ACHN (cell line): Measurements from ENCODE around the gene BMP8A.
"Not testable (repeated sequence)": the region's sequence is repeated elsewhere in the genome, so short reads cannot be mapped to it uniquely, and the experiment has no call there.

Experiments
- DNase-seq: peaks from one replicate; pipeline ENCODE4 v3.0.0-alpha.2; 2015
- in situ Hi-C: cut with HindIII; loops from 2 replicates; pipeline ENCODE4 v1.10.0; 2017; ENCODE audit warnings: low sequenced_read_pairs, low pct_ligation_motif_present, low pct_unique_long_range_greater_than_20kb

The BMP8A gene

DNA sequence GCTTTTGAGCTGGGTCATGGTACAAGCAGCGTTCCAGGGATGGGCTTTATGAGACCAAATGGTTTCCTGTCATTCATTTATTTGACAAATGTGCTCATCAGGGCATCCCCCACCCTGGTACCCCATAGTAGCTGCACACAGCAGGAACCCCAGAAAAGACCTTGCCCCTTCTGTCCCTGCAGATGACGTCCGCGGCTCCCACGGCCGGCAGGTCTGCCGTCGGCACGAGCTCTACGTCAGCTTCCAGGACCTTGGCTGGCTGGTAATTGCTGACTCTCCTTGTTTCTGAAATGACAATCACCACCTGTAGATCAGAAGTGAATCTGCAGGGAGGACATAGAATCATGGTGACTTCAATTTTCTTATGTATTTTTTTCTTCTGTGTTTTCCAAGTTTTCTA, 30.8 kb downstream of the BMP8A start:
- in situ Hi-C loops, DNase-seq: not testable (repeated sequence)

DNA sequence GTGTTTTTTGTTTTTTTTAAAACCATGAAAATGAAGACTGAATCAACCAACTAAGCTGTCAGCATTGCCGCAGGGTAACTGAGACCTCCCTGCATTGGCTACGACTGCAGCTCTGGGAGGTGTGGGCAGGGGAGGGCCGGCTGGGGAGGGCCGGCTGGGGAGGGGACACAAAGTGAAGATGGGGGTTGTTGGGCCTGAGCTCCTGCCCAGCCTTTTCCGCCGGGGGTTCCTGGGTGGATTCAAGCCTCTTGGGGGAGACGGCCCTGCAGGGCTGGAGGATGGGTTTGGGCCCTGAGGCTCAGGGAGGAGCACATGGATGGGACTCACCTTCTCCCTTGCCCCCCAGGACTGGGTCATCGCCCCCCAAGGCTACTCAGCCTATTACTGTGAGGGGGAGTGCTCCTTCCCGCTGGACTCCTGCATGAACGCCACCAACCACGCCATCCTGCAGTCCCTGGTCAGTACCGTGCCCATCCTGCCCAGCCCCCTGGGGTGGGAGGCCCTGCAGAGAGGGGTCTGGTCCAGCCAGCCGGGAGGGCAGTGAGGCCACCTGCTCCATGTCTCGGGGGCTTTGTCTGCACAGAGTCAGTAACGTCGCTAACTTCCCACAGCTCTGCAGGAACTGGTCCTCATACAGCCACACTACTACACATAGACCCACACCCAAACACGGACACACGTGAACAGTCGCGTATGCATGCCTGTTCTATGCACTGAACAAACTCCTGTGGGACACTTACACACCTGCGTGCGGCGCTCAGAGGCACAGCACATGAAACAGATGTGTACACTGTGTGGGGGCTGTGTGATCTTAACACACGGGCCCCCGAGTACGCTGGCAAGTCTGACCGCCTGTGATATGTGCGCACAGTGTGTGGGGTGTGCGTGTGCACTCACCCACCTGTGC, 31.5 kb downstream of the BMP8A start:
- in situ Hi-C loops: no loop called here
- DNase-seq: no peak

DNA sequence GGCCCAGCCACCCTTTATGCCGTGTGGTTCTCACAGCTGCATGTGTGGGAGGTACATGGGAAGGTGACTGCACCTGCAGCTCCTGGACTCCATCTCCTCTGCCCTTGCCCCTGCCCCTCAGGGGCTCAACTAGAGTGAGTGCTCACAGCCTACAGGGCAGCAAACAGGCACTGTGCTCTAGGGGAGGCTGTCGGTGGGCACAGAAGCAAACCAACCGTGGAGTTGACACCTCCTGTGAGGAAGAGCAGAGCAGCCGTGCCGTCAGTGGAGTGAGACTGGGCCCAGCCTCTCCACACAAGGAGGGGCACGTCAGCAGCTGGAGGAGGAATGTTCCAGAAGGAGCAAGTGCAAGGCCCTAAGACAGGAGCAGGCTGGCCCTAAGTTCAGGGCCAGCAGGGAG, 32.7 kb downstream of the BMP8A start:
- DNase-seq: no peak
- in situ Hi-C loops: no loop called here

DNA sequence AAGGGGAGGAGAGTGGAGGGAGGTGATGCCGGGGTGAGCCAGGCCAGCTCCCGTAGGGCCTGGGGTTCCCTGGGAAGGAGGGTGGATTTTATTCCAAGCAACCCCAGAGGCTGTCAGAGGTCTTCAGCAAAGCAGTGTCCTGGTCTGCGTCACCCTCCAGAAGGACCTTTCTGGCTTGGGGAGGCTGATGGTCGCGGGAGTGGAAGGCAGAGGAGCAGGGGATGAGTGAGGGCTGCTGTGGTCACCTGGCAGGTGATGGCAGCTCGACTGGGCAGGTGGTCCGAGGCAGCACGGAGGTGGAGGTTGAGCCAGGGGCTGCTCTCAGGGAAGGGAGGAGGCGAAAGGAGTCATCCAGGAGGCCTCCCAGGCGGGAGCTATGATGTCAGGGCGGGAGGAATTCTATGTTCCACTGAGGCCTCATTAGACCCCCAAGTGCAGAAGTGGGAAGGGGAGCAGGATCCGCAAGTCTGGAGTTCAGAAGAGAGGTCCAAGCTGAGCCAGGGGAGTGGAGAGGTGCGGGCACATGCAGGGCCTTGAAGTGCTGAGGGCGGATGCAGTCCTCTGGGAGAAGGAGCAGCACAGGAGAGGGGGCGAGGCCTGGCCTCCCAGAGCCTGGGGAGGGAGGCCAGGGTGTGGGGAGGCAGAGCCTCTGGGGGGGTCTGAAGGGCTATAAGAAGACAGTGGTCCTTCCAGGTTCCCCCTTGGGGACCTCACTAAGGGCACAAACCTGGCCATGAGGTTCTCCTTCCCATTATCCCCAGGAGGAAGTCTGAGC, 33.3 kb downstream of the BMP8A start:
- in situ Hi-C loops: no loop called here
- no peak for DNase-seq

DNA sequence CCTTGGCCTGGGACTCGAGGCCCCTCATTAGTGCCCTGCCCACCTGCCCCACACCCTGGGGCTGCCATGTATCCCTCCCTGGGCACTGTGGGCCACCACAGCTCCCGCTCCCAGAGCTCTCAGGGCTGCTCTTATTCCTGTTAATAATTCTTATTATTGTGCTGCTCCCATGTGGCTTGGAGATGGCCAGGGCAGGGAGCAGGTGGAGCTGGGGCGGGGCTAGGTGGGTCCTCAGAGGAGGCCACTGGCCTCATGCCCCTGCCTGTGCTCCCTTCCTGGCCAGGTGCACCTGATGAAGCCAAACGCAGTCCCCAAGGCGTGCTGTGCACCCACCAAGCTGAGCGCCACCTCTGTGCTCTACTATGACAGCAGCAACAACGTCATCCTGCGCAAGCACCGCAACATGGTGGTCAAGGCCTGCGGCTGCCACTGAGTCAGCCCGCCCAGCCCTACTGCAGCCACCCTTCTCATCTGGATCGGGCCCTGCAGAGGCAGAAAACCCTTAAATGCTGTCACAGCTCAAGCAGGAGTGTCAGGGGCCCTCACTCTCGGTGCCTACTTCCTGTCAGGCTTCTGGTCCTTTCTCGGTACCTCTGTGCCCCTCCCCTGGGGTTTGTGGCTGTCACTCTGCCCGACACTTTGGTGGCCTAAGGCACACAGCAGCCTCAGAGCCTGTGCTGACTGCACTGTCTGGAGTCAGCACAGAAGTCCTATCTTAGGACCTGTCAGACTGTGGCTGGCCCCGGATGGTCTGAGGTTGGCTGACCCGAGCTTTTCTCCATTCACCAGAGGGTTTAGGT, 34.1 kb downstream of the BMP8A start:
- in situ Hi-C loops: no loop called here
- no peak for DNase-seq

DNA sequence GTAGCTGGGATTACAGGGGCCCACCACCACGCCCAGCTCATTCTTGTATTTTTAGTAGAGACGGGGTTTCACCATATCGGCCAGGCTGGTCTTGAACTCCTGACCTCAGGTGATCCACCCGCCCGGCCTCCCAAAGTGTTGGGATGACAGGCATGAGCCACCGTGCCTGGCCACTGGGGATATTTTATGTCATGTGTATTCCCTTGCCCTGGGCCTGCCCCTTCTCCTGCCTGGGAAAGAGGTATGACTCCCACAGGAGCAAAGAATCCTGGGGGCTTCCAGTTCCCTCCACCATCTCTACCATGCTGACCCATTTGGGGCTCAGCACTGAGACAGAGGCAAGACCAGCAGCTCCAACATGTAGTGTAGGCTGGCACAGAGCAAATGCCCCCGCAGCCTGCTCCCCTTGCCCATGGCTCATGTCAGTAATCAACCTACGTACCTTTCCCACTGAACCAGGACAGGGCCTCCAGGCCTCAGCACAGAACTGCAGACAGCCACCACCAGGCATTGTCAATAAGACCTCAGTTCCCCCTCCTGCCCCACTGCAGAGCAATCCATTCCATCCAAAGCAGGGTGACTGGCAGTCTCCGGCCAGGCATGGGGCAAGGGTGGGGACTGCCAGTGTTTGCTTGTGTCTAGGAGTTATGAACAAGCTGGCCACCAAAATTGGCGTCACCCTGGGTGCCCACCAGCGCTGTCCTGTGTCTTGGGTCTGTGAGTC, 35.2 kb downstream of the BMP8A start:
- DNase-seq: no peak
- in situ Hi-C loops: no loop called here

DNA sequence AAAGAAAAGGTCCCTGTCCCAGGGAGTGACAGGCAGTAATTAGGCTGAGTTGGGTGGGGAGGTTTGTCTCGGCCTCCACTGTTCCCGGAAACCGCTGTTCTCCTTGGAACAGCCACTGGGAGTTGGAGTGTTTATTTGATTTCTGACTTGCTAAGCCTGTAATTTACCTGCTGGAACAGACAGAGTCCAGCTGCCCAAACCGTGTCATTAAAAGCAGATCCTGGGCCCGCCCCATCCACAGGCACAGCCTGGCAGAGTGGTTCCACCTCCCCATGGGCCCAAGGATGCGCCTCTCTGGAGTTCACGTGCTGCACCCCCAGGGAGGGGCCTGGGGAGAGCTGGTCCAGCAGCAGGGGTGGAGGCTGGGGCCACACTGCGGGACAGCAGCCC, 35.7 kb downstream of the BMP8A start:
- DNase-seq, in situ Hi-C loops: not testable (repeated sequence)

DNA sequence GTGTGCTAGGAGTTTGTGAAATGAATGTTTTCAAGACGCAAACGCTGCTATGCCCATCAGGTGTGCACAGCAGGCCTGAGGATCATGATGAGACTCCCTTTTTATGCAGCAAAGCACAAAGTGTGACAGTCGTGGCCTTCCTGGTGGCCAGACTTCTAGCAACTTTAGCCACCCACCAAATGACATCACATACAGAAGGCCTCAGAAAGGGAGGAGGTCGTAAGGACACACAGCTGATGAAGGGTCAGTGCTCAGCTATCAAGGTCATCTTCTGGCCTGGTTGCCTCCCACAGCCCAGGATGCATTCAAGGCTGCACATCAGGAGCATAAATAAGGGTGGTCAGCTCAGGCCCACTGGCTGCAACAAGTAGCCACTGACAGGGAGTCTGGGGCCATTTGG, 36.6 kb downstream of the BMP8A start:
- DNase-seq: no peak
- in situ Hi-C loops: no loop called here

DNA sequence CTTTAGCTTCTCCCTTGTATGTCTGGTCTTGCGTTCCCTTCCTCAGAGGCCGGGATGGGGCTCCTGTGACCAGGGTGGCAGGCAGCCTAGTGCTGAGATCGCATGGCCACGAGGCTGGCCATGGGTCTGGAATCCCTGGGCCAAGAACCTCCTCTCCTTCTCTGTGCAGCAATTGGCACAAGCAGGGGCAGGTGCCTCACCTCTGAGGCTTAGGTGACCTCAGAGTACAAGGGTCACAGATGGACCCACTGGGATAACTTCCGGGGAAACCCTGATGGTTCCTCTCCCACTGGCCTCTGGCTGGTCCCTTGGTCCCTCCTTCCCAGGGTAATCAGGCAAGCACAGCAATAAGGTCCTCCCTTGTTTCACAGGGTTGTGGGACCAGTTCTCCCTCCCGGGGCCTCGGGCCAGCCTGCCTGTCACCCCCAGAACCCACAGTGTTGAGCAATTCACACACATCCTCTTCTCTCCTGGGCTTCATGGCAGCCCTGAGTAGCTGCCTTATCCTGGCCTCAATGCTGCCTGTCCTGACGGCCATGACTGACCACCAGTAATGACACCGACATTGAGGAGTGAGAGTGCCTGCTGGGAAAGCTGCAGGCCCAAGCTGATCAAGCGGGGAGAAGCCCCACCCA, 38.6 kb downstream of the BMP8A start:
- in situ Hi-C loops: no loop called here
- DNase-seq: no peak

DNA sequence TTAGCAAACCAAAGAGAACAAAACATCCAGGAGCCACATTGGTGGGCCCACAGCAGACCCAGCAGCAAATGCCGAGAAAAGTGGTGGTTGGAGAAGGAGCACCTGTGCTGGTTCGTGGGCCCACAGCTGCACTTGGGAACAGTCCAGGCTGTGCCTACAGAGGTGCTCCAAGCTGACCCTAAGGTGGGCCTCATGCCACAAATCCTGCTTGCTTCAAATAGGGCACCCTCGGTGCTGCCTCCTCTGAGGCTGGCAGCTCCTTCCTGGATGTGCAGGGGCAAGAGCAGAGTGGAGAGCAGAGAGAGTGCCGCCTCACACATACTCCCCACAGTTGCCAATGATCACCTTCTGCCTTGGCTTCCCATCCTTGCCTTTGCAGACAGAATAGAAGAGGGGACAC, 40.1 kb downstream of the BMP8A start:
- in situ Hi-C loops: no loop called here
- DNase-seq: no peak

DNA sequence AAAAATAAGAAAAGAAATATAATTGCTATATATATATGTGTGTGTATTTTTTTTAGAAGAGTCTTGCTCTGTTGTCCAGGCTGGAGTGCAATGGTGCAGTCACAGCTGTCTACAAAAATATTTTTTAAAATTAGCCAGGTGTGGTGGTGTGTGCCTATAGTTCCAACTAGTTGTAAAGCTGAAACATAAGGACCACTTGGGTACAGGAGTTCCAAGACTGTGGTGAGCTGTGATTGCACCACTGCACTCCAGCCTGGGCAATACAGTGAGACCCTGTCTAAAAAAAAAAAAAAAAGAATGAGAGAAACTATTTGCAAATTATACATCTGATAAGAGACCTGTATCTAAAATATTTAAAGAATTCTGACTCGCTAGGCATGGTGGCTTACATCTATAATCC, 42.0 kb downstream of the BMP8A start:
- DNase-seq: no peak
- in situ Hi-C loops: no loop called here

DNA sequence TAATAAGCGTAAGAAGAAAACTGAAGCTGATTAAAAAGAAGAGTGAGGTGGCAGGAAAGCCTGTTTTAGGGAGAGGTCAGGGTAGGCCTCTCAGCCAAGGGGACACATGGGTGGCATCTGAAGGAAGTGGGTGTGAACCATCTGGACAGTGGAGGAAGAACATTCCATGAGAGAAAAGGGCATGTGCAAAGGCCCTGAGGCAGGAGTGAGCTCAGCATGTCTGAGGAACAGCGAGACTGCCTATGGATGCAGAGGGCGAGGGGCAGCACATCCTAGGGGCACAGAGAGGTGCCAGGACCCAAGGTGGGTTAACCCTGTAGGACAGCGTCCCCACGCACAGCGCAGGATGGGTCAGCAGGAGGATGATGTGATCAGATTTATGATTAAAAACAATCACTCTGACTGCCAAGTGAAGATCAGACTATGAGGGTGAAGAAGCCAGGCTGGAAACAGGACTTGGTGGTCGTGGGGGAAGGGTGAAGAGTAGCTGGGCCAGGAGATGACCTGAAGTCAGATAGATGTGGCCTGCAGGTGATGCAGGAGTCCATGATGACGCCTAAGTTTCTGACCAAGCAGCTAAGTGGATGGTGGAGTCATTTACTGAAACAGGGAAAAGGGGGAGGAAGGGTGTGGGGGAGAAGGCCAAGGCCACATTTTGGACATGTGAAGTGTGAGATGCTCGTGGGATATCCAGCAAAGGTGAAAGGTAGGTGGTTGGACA, 47.3 kb downstream of the BMP8A start:
- DNase-seq: no peak
- in situ Hi-C loops: no loop called here

DNA sequence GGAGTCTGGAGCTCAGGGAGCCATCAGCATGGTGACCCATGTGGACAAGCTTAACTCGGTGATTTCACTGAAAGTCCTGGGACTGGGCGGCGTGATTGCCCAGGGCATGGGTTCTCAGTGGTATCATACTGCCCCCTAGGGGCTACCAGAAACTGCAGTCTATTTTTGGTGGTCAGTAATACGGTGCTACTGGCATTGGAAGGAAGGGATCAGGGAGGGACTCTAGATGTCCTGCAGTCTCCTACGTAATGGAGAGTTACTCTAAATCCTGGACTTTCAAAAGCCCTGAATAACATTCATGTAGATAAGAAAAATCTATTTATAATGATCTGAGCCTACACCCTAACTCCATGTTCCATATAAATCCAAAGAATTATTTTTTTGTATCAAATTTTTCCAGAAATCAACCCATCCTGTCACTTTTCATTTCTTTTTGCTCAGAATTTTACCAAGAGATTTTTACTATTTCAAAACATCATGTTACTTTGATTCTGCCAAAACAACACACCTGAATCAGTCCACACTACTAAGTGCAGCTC, 47.9 kb downstream of the BMP8A start:
- DNase-seq: peak; percentile 71
- in situ Hi-C loops: no loop called here

DNA sequence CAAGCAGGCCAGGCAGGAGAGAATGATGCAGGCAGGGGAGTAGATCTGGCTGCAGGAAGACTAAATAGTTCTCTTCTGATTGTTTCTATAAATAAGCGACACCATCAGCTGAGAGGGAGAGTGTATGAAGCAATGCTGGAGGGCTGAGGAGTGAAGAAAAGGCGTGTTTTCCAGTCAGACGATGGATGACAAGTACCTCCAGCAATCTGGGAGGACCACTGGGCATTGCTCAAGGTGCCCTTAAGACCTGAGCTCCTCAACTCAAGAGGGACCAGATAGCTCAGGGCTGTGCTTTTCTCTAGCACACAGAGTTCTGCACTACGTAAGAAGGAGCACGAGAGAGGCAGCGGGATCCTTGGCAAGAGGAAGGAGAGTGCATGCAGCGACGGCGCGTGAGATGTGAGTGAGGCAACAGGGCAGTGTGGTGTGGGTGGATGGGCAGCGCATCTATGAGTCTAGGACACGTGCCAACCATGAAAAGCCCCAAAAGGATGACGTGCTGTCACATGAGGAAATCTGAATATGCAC, 49.1 kb downstream of the BMP8A start:
- DNase-seq: no peak
- in situ Hi-C loops: no loop called here

DNA sequence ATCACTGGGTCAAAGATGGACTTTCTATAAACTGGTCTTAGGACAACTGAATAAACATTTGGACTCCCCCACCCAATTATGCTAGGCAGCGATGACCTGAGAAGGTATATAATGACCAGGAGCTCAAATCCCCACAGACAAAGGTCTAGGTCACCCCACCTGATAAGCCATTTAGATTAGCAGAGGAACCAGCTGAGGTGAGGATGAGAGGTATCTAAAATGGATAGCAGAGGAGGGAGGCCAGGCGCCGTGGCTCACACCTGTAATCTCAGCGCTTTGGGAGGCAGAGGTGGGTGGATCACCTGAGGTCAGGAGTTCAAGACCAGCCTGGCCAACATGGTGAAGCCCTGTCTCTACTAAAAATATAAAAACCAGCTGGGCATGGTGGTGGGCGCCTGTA, 51.5 kb downstream of the BMP8A start:
- in situ Hi-C loops: no loop called here

DNA sequence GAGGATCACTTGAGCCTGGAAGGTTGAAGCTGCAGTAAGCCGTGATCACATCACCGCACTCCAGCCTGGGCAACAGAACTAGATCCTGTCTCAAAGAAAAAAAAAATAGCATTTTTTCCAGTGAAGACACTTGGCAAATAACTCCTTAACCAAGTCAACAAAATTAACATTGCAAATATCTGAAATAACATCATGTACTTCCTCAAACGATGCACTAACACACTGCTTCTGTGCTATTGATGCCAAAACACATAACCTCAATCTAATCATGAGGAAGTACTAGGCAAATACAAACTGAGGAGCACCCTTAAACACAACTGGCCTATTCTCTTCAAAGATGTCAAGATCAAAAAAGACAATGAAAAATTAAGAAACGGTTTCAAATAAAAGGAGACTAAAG, 52.9 kb downstream of the BMP8A start:
- DNase-seq: no peak
- in situ Hi-C loops: no loop called here

More for the DNA sequence above, 51.5 kb downstream of the BMP8A start:
- no peak for DNase-seq

DNA sequence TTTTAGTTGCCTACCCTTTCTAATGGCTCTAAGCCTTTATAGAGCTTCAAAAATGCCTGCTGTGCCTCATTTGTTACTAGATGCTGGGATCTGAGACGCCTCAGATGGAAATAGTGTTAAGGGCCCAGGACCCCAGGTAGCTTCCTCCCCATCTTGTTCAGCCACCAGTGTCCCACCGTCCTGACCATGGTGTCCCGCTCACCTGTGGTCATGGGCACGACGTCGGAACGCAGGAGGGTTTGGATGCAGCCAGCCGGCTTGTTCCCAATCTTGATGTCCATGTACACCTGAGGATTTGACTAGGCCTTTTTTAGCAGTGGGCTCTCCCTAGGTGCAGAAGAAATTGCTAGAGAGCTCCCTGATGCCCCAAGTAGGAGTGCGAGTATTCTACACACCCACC, 54.1 kb downstream of the BMP8A start:
- no peak for DNase-seq
- in situ Hi-C loops: no loop called here
